GM21619 (cell line): Measurements from ENCODE around the gene PRR11.
"Not testable (repeated sequence)": the region's sequence is repeated elsewhere in the genome, so short reads cannot be mapped to it uniquely, and the experiment has no call there.

Experiments used
- ATAC-seq: cut with Tn5 transposase; IDR thresholded peaks from one replicate; pipeline ENCODE4 v1.9.1; 2021; ENCODE audit not compliant: unreplicated experiment

Gene PRR11

GRCh38 chr17:59155439-59156177 lies at the start of gene PRR11:
PRR11 (plus strand) TSS chr17:59155746; CDS start chr17:59169753, 14,007 bp downstream.
- ATAC-seq = peak; percentile 81

- peak; percentile 15 for ATAC-seq
These were observed 49.6 kb upstream of the PRR11 start for GRCh38 chr17:59105852-59106462.

GRCh38 chr17:59106463-59107305 lies 48.9 kb upstream of the PRR11 start, which contains the start of gene TRIM37:
TRIM37 (minus strand) TSS chr17:59106880; CDS start chr17:59106461, 419 bp downstream.
- ATAC-seq = peak; percentile 90

- ATAC-seq = no peak
These were observed 48.3 kb upstream of the PRR11 start for GRCh38 chr17:59107306-59107670.

- ATAC-seq = no peak
These were observed 47.0 kb upstream of the PRR11 start for GRCh38 chr17:59108400-59109102.

GRCh38 chr17:59110973-59111372 lies 44.6 kb upstream of the PRR11 start:
- ATAC-seq = no peak

GRCh38 chr17:59111539-59111938 lies 44.0 kb upstream of the PRR11 start:
- ATAC-seq = no peak

GRCh38 chr17:59115474-59115873 lies 40.1 kb upstream of the PRR11 start:
- ATAC-seq = no peak

- ATAC-seq = no peak
These were observed 33.6 kb upstream of the PRR11 start for GRCh38 chr17:59121901-59122480.

- ATAC-seq = no peak
These were observed 30.9 kb upstream of the PRR11 start for GRCh38 chr17:59124665-59125064.

- no peak for ATAC-seq
These were observed 28.6 kb upstream of the PRR11 start for GRCh38 chr17:59126809-59127417.

- ATAC-seq = no peak
These were observed 25.7 kb upstream of the PRR11 start for GRCh38 chr17:59129814-59130213.

GRCh38 chr17:59131131-59131530 lies 24.4 kb upstream of the PRR11 start:
- ATAC-seq = no peak

GRCh38 chr17:59138339-59138738 lies 17.2 kb upstream of the PRR11 start:
- not testable (repeated sequence) for ATAC-seq

- ATAC-seq = no peak
These were observed 15.6 kb upstream of the PRR11 start for GRCh38 chr17:59139939-59140338.

- ATAC-seq = no peak
These were observed 13.7 kb upstream of the PRR11 start for GRCh38 chr17:59141860-59142259.

- no peak for ATAC-seq
These were observed 9.9 kb upstream of the PRR11 start for GRCh38 chr17:59145571-59146096.

GRCh38 chr17:59149051-59149450 lies 6.5 kb upstream of the PRR11 start:
- no peak for ATAC-seq

GRCh38 chr17:59149841-59150511 lies 5.6 kb upstream of the PRR11 start:
- no peak for ATAC-seq
